CD4-positive, alpha-beta T cell treated with Interleukin-15 for 1 hour (primary cell): ENCODE data around the gene C4orf54.

Experiments
- DNase-seq: peaks from one replicate; pipeline ENCODE4 v3.0.0-alpha.2; 2020

C4orf54 gene

GRCh38 chr4:99651811-99652485 is 5.7 kb downstream of the C4orf54 start:
- DNase-seq, result no peak

DNA sequence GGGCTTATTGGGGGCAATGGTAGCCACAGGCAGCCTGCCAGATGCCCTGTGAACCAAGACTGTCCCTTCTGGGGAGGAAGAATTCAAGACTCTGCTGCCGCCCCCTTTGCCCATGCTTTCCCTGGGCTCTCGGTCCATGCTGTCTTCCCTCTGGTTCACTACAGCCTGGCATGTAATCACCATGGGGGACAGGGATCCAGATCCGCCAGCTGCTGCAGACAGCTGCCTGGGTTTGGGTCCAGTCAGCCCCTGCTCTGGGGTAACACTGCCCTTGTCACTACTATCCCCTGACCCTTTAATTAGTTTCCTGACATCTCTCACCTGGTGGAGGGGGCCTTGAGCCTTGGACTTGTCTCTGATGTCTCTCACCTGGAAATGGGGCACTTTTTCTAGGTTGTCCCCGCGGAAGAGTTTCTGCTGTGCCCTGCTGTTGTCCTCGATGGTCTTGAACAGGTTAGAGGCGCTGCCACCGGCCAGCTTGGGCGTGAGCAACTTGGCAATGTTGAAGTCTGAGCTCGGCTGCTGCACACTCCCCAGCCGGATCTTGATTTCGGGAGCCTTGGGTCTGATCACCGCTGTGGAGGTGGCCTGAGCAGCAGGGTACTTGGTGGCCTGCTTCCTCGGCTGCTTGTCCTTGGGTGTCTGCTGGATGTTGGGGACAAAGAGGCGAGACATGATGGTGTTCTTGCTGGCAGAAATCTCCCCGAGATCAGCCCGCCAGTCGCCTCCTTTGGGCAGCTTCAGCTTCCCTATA is 6.4 kb downstream of the C4orf54 start:
- no peak for DNase-seq

DNA sequence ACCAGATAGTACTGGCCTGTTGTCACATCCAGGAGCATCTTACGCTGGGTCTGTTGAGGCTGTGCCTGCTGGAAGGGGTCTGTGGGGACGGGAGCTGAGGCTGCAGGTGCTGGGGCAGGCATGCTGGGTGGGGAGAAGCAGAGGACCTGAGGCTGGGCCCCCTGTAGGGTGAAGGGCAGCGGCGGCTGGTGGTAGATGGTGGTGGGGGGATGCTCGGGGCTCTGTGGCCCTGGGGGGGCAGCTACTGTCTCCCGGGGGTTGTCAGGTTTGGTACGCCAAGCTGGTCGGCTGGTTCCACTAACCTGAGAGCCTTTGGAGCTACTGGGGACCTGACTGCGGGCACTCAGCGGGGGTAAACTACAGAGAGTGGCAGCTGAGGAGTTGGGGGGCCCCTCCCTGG is 7.8 kb downstream of the C4orf54 start:
- DNase-seq, result no peak

DNA sequence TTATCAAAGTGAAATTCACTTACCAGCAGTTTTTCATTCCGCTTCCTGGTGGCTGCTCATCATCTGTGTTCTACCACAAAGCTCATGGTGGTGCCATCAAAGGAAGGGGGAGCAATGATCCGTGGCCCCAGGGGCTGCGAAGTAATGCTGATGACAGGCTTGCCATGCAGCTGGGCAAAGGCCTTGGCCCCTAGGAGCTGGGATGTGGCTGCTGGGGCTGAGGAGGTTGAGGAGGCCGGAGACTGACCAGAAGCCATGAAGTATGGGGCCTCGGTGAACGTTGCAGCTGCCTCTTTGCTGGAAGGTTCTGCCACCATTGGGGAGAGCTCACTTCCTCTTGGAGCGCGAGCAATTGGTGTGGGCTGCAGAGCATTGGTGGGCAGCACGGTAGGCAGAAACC is 8.4 kb downstream of the C4orf54 start:
- DNase-seq, result no peak

DNA sequence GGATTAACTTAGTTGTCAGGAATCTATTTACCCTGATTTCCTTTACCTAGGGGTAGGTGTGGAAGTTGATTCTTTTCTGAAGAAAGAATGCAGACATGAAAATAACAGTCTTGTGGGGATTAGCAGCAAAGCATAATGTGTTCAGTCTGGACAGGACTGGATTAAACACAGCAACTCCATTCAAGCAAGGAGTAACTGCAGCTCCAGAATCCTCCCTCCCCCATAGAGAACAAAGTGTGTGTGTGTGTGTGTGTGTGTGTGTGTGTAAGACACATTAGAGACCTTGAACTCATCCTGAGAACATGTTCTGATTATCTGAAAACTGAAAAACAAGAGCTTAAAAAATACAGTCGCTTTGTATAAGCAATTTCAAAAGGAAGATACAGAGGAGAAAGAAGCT is 9.3 kb downstream of the C4orf54 start:
- DNase-seq, result no peak

GRCh38 chr4:99647071-99647470 is 10.6 kb downstream of the C4orf54 start:
- DNase-seq, result no peak

DNA sequence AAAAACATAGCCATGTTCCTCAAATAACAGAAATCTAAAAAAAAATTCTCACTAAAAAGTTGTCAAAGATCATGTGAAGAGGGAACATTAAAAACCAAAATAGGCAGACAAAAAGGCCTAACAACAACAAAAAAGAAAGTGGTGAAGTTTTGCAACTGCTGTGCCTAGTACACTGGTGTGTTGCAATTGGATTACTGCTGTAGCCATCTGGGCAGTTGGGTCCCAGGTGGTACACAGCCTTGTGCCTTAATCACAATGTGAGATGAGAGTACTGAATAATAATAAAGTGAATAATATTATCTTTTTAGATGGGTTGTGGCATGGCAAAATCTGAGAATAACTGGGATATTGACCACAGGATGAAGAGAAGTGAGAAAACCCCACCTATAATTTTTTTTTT is 12.0 kb downstream of the C4orf54 start:
- no peak for DNase-seq

GRCh38 chr4:99645036-99645435 is 12.6 kb downstream of the C4orf54 start:
- no peak for DNase-seq

- DNase-seq, result no peak
These were observed 13.2 kb downstream of the C4orf54 start for GRCh38 chr4:99644453-99644852.

DNA sequence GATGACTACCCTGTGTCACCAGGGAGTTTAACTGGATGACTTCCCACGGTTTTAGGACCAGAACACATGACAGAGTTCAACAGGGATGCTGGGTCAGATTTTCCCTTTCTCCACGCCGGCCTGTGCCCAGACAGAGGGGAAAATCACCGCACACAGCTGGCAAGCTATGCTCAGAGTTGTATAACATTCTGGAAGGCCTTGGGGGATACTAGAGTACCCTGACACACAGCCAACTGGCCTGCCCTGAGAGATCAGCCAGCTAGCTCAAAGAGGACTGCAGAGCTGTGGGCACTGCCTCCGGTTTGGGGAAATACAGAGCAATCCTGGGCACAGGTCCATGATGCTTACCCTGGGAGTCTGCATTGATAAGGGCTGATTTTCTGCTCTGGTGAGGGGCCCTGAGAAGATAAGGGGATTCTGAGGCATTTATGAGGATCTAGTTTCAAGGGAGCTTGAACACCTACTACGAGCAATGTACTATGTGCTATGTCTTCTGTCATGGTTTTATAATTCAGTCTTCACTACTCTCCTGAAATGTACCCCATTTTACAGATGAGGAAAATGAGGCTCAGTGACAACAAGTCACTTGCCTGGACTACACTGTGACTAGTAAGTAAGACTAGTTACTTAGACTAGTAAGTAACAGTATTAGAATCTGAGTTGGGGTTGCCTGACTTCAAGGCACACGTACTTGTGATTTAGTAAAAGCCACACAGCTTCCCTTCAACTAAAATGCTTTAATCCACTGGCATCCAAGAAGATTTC is 14.7 kb downstream of the C4orf54 start:
- DNase-seq, result no peak

DNA sequence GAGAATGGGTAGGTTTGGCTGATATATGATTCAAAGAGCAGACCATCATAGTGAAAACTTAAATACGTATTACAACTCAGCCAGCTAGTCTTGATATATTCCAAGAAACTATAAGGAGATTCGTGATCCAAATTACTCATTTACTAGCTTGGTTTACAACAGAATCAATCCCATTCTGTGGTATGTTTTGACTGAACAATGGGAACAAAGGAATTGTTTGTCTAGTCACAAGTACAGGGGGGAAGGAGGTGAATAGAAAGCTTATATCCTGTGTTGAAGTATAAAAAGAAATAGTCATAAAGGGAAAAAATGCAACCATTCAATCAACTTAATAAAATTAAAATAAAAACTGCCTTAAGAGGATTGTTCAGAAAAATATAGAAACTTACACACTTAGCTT is 17.0 kb downstream of the C4orf54 start:
- no peak for DNase-seq

- no peak for DNase-seq
These were observed 20.5 kb downstream of the C4orf54 start for GRCh38 chr4:99637174-99637573.

- DNase-seq, result no peak
These were observed 21.2 kb downstream of the C4orf54 start for GRCh38 chr4:99636422-99636821.

- no peak for DNase-seq
These were observed 22.0 kb downstream of the C4orf54 start for GRCh38 chr4:99635601-99636000.

DNA sequence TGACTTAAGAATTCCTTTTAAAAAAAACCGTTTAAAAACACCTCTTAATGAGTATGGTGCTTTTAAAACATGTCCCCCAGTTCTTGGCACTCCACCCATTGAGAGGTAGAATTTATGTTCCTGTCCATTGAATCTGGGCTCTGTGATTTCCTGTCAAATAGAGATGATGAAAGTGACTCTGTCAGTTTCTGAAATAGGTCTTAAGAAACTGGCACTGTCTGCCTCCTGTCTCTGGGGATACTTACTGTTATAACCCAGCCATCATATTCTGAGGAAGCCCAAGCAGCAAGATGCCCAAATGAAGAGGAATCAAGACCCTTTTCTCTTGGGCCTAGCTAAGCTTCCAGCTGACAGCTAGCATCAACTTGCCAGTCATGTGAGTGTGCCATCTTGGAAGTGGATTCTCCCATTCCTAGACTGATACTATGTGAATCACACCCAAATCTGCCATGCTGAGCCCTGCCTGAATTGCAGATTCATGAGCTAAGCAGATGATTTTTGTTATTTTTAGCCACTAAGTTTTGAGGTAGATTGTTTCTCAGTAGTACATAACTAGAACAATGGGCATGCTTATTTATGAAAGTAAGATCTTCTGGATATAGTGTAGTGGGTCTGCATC is 22.8 kb downstream of the C4orf54 start:
- DNase-seq, result no peak

DNA sequence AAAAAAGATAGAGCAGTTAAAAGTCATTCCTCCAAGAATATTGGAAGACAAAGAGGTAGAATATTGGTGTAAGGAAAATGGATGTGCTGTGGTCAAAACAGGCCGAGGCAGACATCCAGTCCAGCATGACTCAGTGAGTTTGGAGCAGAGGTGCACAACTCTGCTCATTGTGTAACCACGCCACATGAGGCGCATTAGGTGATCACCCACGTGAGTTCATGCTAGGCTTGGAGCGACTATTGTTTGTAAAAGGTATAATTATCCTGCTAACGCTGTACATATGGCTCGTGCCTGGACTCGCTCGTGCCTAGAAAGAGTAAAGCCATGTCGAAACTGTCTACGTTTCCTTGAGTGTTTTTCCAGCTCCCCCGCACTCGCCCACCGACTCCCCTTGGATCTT is 23.9 kb downstream of the C4orf54 start:
- DNase-seq, result no peak

DNA sequence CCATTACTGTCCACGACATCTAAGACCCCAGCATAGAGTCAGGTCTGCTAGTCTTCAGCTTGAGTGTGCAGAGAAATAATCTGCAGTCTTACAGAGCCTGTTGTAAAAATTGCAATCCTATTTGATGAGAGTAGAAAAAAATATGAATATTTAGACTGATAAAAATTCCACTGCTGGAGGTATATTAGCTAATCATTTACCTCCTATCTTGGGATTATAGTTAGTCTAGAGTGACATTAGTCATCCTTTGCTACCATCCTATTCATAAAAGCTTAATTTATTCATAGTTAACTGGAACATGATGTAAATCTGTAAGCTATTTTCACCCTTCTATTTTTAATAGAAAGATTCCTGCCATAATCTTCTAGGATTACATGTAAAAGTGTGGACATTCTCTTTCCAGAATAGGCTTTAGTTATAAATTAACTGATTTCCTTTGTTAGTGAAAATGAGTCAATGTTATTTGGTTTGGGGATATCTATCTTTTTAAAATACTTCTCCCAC is 26.7 kb downstream of the C4orf54 start:
- no peak for DNase-seq

DNA sequence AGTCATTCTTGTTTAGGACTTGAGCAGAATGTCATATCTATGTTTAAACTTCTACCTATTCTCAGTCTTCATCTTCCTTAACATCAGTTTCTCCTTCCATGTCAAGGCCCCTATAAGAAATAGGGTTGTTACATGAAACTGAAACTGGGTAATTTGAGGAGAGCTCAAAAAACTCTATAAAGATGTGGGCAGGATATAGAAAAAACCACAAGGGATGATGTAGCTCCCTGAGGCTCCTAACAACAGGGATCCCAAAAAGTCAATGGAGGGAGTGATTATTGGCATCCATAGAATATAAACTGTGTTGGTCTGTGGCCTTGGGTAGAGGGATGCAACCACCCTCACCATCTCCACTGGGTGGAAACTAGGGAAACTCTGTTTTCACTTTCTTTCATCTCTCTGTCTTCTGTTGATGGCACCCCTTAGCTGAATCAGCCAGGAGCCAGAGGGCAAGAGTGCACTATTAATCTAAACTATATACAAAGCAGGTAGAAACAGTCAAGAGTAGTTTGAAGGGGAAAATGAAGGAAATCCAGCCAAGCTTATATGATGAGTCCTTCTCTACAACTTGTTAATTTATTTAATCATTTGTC is 27.6 kb downstream of the C4orf54 start:
- no peak for DNase-seq

DNA sequence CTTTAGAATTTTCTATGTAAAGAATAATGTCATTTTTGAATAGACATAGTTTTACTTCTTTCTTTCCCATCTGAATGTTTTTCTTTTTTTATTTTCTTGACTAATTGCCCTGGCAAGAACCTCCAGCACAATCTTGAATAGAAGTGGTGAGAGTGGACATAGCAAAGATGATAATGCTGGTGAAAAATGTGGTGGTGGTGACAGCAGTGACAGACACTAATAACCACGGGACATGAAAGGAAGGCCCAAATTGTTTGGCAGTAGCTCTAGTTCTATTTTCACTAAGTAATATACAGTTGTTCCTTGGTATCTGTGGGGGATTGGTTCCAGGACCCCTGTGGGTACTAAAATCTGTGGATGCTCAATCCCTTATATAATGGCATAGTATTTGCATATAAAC is 29.6 kb downstream of the C4orf54 start:
- DNase-seq, result no peak

DNA sequence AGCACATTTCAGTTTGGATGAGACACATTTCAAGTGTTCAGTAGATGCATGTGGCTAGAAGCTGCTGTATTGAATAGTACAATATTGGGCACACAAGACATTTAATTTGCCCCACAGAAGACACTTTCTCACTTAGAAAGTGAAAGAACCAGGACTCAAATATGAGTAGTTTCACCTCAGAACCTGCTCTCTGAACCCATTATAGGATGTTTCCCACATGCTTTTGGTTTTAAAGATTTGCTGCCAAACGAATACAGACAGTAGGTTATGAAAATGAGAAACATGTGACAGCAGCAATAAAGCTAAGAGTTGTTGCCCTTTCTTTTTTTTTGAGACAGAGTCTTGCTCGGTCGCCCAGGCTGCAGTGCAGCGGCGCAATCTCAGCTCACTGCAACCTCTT is 32.3 kb downstream of the C4orf54 start:
- no peak for DNase-seq

DNA sequence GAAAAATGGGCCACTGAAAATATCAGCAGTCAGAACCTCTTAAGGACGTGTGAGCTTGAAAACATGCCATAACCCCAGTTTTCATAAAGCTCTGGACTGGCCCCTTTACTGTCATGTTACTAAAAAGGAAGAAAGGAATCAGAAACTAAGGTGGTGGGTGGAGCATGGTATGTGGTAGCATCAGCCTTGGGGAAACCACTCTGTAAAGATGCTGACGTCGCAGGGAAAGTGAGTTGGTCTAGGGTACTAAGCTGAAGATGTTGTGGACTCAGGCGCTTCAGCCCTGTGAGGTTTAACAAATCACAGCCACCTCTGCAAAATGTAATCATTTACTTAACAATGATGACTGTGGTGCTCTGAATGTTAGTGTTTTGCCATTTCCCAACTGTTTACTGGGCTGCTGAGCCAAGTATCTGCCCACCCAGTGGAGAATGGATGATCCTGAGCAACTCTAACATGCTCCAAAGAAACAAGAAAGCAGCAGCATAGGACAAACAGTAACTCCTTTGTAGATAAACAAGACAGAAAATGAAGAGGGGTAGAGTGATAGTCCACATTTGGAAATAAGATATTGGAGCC is 33.4 kb downstream of the C4orf54 start:
- no peak for DNase-seq

GRCh38 chr4:99622341-99622740 is 35.3 kb downstream of the C4orf54 start:
- DNase-seq, result no peak

DNA sequence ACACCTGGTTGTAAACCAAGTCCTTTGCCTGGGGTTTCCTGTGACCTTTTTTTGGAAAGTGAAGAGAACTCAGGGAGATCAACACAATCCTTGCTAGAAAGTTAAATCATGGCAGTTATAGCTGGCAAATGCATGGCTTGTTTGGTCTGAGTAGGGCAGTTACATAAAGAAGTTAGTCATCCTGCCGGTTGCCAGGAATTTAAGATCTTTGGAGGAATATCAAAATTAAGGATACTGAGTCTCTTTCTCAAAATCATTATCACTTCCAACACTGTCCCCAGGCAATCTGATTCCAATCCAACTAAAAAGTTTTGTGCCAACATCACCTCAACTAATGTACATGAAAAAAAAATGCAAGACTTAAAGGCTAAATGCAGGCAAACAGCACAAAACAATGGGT is 40.3 kb downstream of the C4orf54 start:
- DNase-seq, result no peak
